GM15510 (cell line): ENCODE measurements around the gene TJP2.

Source experiments
- POLR2A ChIP-seq: IDR thresholded peaks from 3 replicates; pipeline ENCODE4 v1.6.1; 2011; ENCODE audit warnings: borderline replicate concordance; ENCODE audit not compliant: insufficient read length; ENCODE audit errors: extremely low read depth

Gene TJP2

DNA sequence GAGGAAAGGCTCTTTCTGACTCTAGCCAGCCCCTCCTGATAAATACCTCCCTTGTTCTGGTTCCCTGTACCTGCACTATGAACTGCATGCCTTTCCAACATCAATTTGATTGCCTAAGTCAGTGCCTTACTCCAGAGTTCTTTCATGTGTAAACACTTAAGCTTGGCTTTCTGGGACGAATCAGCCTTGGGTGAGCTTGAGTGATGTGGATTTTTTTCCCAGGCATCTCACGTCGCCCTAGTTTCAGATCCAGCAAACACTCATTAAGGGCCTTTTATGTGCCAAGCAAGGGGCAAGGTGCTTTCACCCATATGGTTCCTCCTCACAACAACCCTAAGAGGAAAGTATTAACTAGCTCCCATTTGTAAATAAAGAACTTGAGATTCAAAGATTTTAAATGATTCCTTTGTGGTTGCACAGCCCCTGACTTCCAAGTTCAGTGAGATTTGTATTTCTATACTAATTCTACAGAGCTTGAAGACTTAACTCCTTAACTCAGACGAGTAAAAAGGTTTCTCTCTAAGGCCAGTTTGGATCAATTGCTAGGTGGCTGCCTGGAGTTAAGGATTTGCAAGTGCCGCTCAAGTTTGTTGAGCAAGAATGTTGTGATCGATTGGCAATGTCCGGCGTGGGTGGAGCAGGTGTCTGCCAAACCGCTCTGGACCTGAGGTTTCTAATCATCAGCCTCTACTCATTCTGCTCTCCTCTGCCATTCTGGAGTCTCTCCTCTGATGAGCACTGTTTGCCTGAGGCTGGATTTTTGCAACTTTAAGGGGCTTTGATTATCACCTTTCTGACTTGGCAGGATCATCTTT is 20.2 kb upstream of the TJP2 start:
- no peak for TF ChIP-seq POLR2A

DNA sequence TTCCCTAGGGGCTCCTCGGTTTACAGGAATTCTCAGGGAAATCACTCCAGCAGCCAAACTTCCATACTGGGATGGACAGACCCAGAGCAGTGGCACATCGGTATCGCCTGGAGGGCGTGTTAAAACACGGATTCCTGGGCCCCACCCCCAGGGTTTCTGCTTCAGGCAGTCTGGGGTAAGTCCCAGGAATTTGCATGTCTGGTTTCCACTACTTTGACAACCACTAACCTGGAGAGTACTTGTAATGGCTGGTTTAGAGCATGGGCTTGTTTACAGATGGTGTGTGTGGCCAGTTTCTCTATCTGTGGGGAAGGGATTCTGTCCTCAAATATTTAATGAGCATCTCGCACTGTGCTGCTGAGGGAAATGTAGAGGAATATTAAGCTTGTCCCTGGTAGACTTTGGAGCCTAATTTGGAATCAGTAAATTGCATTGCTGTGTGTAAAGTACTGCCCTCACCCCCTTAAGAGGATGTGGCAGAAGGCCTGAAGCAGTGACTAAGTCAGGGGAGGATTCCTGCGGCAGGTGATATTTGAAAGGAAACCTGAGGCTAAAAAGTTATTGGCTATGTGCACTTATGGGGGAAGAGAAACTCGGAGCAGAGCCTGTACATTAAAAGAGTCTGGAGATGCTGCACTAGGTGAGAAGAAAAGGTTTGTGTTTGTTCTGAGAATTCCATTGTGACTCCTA is 18.6 kb upstream of the TJP2 start:
- no peak for TF ChIP-seq POLR2A

GRCh38 chr9:69157751-69158466 is 16.2 kb upstream of the TJP2 start:
- TF ChIP-seq POLR2A, result no peak

GRCh38 chr9:69158471-69158870 is 15.6 kb upstream of the TJP2 start:
- no peak for TF ChIP-seq POLR2A

DNA sequence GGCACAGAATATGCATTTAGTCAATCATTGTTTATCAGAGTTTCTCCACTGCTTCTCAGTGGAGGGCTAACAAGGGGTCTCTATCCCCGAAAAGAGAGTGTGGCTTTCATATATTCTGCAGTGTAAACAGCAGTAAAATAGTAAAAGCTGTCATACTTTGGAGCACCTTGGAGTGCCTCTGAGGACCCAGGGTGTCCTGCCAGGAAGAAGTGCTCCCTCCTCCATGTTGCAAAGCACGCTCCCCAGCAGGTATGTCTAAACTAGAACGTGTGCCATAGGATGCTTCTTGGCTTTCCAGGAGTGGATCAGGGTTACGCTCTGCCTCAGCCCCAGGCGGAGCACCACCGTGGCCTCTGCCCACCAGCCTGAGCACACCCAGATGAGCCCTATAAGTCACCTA is 8.5 kb upstream of the TJP2 start:
- TF ChIP-seq POLR2A, result no peak

DNA sequence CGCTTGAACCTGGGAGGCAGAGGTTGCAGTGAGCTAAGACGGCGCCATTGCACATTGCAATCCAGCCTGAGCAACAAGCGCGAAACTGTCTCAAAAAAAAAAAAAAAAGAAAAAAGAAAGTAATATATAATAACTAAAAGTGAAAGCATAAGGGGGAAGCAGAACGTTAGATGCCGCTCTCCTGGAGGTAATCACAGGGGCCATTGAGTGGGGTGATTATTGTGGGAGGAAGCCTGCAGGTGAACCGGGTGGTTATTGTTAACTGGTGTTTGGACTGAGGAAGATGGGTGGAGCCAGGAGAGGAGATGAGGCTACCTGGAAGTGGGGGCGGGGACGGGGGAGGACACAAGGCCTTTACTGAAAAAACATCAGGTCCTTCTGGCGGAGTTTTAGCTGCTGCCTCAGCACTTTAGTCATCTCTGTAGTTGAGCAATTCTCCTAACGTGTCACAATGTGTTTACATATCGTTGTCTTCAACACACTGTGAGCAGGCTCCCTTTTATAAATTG is 5.3 kb upstream of the TJP2 start:
- no peak for TF ChIP-seq POLR2A

GRCh38 chr9:69170231-69170630 is 3.8 kb upstream of the TJP2 start:
- no peak for TF ChIP-seq POLR2A

DNA sequence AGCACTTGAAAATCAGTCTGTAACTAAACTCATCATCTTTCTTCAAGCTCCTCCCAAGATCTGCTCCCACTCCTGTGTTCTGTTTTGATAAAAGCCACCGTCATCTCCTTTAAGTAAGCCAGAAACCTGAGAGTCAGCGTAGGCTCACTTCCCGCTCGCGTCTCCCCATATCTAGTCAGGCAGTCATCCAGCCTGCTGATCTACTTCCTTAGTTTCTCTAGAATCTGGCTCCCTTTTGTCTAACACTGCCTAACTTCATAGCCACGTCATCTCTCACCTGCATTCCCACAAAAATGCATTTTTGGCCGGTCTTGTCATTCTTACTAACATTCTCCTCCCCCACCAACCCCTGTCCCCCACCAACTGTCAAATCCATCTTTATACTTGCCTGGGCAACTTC is 3.0 kb upstream of the TJP2 start:
- no peak for TF ChIP-seq POLR2A

DNA sequence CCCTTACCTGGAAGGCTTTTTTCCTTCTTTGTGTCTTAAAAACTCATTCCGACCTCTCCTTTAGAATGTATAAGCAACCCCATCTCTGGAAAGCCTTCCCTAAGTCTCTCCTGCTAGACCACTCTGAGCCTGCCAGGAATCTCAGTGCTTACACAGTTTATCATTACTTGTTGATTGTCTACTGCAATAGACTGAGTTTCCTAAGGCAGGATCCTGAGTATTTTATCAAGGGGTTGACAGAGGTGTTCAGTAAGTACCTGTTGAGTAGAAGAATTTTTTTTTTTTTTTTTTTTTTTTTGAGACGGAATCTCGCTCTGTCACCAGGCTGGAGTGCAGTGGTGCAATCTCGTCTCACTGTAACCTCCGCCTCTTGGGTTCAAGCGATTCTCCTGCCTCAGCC is 2.6 kb upstream of the TJP2 start:
- TF ChIP-seq POLR2A, result no peak

DNA sequence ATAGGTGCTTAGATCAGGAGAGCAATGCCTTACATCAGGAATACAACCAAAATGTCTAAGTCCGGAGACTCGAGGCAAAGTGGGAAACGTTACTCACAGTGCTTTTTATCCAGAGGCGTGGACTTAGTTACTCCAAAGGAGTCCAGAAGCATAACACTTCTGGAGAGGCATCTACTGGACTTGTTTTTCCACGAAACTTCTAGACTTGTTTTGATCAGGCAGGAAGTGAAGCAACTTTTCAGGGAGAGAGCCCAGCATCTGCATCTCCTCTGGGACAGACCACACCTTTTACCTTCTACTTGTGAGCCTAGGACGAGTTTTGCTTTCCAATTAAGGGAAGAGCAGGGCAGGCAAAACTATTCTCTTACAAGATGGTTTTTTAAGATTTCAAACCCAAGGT is 1.2 kb upstream of the TJP2 start:
- TF ChIP-seq POLR2A, result no peak

- peak; percentile 5 for TF ChIP-seq POLR2A
Measured at GRCh38 chr9:69173497-69173890, 583 bp upstream of the TJP2 start.

- no peak for TF ChIP-seq POLR2A
Measured at GRCh38 chr9:69174616-69175463, 763 bp downstream of the TJP2 start.

GRCh38 chr9:69175486-69175885 is 1.4 kb downstream of the TJP2 start:
- TF ChIP-seq POLR2A, result no peak

DNA sequence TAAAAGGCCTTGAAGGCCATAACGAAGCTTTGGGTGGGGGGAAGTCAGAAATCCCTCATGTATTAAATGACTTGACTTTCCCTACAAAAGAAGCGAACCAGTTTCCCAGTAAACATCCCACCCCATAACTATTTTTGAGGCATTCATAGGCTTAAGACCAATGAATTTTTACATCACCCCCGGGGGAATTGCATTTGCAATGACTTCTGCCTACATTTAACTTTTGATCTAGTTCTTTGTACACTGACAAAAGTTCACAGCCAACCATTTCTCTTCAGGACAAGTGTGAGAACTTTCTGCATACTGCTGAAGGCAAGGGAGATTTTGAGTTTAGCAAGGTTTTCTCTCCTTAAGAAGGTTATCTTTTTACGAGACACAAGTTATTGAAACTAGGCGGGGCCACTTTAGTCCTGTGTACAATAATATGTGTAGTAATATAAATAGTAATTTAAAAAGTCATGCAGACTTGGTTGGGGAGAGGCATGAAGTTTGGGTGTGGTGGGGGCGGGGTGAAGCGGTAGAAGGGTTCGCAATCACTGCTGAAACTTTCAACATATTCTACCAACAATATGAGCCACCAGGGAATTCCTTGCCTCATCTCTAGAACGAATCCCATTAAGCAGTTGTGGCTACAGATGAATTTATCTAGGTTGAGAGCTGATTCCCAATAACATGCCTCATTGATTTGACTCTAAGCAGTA is 2.5 kb downstream of the TJP2 start:
- TF ChIP-seq POLR2A, result no peak
